Brain microvascular endothelial cell (primary cell): ENCODE measurements around the gene FOXJ2.
A peak's percentile ranks its signal among the peaks of the same experiment; 100 is the strongest.
"Not testable (repeated sequence)": the region's sequence is repeated elsewhere in the genome, so short reads cannot be mapped to it uniquely, and the experiment has no call there.

Experiments used
- DNase-seq: peaks from one replicate; pipeline ENCODE4 v3.0.0-alpha.2; 2020
- H3K27ac ChIP-seq: fragments of 250-450 bp; sonication (Bioruptor Pico); 2 replicates; pipeline ENCODE4 v1.5.1; 2020; ENCODE audit warnings: mild to moderate bottlenecking, moderate library complexity
- H3K27me3 ChIP-seq: fragments of 250-450 bp; sonication (Bioruptor Pico); replicated peaks from 2 replicates; pipeline ENCODE4 v1.5.1; 2020; ENCODE audit warnings: mild to moderate bottlenecking
- H3K36me3 ChIP-seq: fragments of 250-450 bp; sonication (Bioruptor Pico); replicated peaks from 2 replicates; pipeline ENCODE4 v1.5.1; 2020; ENCODE audit warnings: mild to moderate bottlenecking
- H3K4me3 ChIP-seq: 2 replicates; pipeline ENCODE4 v1.5.1; 2011; ENCODE audit warnings: low read depth, mild to moderate bottlenecking, control low read depth, low read length, moderate library complexity
- CTCF ChIP-seq: IDR thresholded peaks from 2 replicates; pipeline ENCODE4 v1.5.1; 2011; ENCODE audit warnings: low read depth, mild to moderate bottlenecking, moderate library complexity, low read length, control low read depth, inconsistent platforms; ENCODE audit errors: missing control alignments
- in situ Hi-C: cut with HindIII; loops from 2 replicates; pipeline ENCODE4 v1.10.0; 2017; ENCODE audit warnings: low sequenced_read_pairs, low pct_ligation_motif_present

Gene FOXJ2

GRCh38 chr12:8012651-8013309 lies 19.7 kb upstream of the FOXJ2 start:
- no peak overlapping the region for H3K4me3 ChIP-seq
- peaks cover under 1% of the 10 kb centered on the region for H3K27me3 ChIP-seq
- TF ChIP-seq CTCF, result no peak
- DNase-seq, result no peak
- H3K36me3 ChIP-seq, result no peaks in the 10 kb centered on the region
- in situ Hi-C loops, result no loop called here
- H3K27ac ChIP-seq, result no peak overlapping the region

GRCh38 chr12:8014836-8015235 lies 17.7 kb upstream of the FOXJ2 start:
- no peaks in the 10 kb centered on the region for H3K36me3 ChIP-seq
- no peak for TF ChIP-seq CTCF
- in situ Hi-C loops, result no loop called here
- no peak overlapping the region for H3K27ac ChIP-seq
- peaks cover 16% of the 10 kb centered on the region for H3K27me3 ChIP-seq
- DNase-seq, result no peak
- H3K4me3 ChIP-seq, result no peak overlapping the region

- H3K36me3 ChIP-seq, in situ Hi-C loops, DNase-seq, H3K4me3 ChIP-seq, H3K27ac ChIP-seq: not testable (repeated sequence)
- peaks cover 16% of the 10 kb centered on the region for H3K27me3 ChIP-seq
Measured at GRCh38 chr12:8018213-8018612, 14.3 kb upstream of the FOXJ2 start.

GRCh38 chr12:8018666-8019581 lies 13.6 kb upstream of the FOXJ2 start:
- peak overlapping the region; percentile 39 for H3K4me3 ChIP-seq
- in situ Hi-C loops, result no loop called here

GRCh38 chr12:8026291-8026900 lies 6.1 kb upstream of the FOXJ2 start:
- H3K36me3 ChIP-seq, result no peaks in the 10 kb centered on the region
- TF ChIP-seq CTCF, result no peak
- in situ Hi-C loops, result no loop called here
- DNase-seq, result peak; percentile 99
- H3K27me3 ChIP-seq, result no peaks in the 10 kb centered on the region
- H3K27ac ChIP-seq, result peak overlapping the region; percentile 97
- H3K4me3 ChIP-seq, result peak overlapping the region; percentile 77

More at GRCh38 chr12:8018666-8019581, 13.6 kb upstream of the FOXJ2 start:
- H3K27me3 ChIP-seq, result peaks cover 16% of the 10 kb centered on the region
- no peaks in the 10 kb centered on the region for H3K36me3 ChIP-seq
- no peak for DNase-seq
- no peak for TF ChIP-seq CTCF
- no peak overlapping the region for H3K27ac ChIP-seq

GRCh38 chr12:8027856-8028255 lies 4.7 kb upstream of the FOXJ2 start:
- Histone ChIP-seq H3K27me3 (no peaks in the 10 kb centered on the region), H3K36me3 (no peaks in the 10 kb centered on the region), H3K4me3 (no peak overlapping the region), H3K27ac (no peak overlapping the region)
- no peak for TF ChIP-seq CTCF
- in situ Hi-C loops, result no loop called here
- no peak for DNase-seq
